HUES6 (cell line): ENCODE data around the gene LRRC61.

Experiments used
- H3K27ac ChIP-seq: 2 replicates; pipeline ENCODE4 v1.7.0; 2013; ENCODE audit warnings: low read depth, mild to moderate bottlenecking, low read length, inconsistent platforms
- H3K27me3 ChIP-seq: 2 replicates; pipeline ENCODE4 v1.6.1; 2013; ENCODE audit warnings: low read length; ENCODE audit not compliant: control insufficient read depth, insufficient read depth
- H3K36me3 ChIP-seq: 2 replicates; pipeline ENCODE4 v1.6.1; 2013; ENCODE audit warnings: low read length; ENCODE audit not compliant: control insufficient read depth, insufficient read depth
- H3K4me1 ChIP-seq: 2 replicates; pipeline ENCODE4 v1.6.1; 2013; ENCODE audit warnings: low read length; ENCODE audit not compliant: control insufficient read depth, insufficient read depth
- H3K4me3 ChIP-seq: 2 replicates; pipeline ENCODE4 v1.5.1; 2013; ENCODE audit warnings: low read depth, low read length
- H3K9ac ChIP-seq: one replicate; pipeline ENCODE4 v1.6.1; 2013; ENCODE audit warnings: mild to moderate bottlenecking, low read length
- H3K9me3 ChIP-seq: 2 replicates; pipeline ENCODE4 v1.6.1; 2013; ENCODE audit warnings: low read depth, low read length; ENCODE audit not compliant: control insufficient read depth, insufficient read depth

Gene LRRC61

GRCh38 chr7:150373049-150373801 lies 50.1 kb downstream of the LRRC61 start:
- Histone ChIP-seq H3K4me1 (peaks cover 64% of the 10 kb centered on the region), H3K9ac (peak overlapping the region; percentile 59), H3K27ac (peak overlapping the region; percentile 22; the same call in 1 of the 2 replicates), H3K4me3 (peak overlapping the region; percentile 16), H3K9me3 (no peaks in the 10 kb centered on the region), H3K27me3 (no peaks in the 10 kb centered on the region), H3K36me3 (peaks cover 45% of the 10 kb centered on the region)

- Histone ChIP-seq H3K9me3 (no peaks in the 10 kb centered on the region), H3K9ac (peak overlapping the region; percentile 38), H3K4me1 (peaks cover 64% of the 10 kb centered on the region), H3K27me3 (no peaks in the 10 kb centered on the region), H3K36me3 (peaks cover 45% of the 10 kb centered on the region), H3K27ac (peak overlapping the region; percentile 80), H3K4me3 (no peak overlapping the region)
Observed at GRCh38 chr7:150374026-150374425, 50.9 kb downstream of the LRRC61 start.

- H3K4me3 ChIP-seq, result no peak overlapping the region; the same call in 1 of the 2 replicates
- no peaks in the 10 kb centered on the region for H3K9me3 ChIP-seq
- H3K9ac ChIP-seq, result peak overlapping the region; percentile 38
- no peaks in the 10 kb centered on the region for H3K27me3 ChIP-seq
- H3K27ac ChIP-seq, result peak overlapping the region; percentile 80
- peaks cover 62% of the 10 kb centered on the region for H3K4me1 ChIP-seq
- H3K36me3 ChIP-seq, result peaks cover 45% of the 10 kb centered on the region
Observed at GRCh38 chr7:150374472-150374871, 51.3 kb downstream of the LRRC61 start.

DNA sequence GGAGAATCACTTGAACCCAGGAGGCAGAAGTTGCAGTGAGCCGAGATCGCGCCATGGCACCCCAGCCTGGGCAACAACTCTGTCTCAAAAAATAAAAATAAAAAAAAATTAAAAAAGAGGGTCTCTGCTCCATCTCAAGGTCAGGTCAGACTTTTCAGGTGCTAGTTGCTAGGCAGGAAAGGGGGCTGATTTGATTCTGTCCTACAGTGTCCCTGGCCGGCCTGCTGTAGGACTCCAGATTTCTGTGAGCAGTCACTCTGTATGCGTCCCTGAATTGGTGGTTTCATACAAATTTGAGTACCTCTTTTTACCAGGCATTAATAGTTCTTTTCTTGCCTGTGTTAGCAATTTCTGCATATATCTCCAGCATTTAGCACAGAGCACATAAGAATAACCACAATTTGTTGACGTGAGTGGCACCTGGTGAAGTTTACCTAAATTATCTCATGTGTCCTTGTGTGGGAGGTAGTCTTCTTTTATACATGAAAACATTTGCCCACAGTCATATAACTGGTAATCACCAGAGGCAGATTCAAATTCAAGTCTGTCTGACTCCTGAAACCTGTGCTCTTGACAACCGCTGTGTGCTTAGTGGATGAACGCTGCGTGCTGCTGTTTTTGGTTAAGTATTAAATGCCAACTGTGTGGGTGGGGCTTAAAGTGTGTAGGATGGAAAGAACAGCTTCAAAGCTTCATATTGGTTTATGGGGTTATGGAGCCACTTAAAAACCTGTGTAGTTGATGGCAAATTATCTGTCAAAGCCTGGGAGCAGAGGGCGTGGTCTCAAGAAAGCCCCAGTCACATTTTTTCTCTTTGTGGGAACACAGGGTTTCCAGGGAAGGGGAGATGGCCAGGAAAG lies 52.7 kb downstream of the LRRC61 start:
- H3K4me3 ChIP-seq, result no peak overlapping the region
- no peak overlapping the region for H3K9ac ChIP-seq
- H3K4me1 ChIP-seq, result peaks cover 59% of the 10 kb centered on the region
- no peaks in the 10 kb centered on the region for H3K9me3 ChIP-seq
- no peak overlapping the region for H3K27ac ChIP-seq
- H3K36me3 ChIP-seq, result peaks cover 34% of the 10 kb centered on the region
- H3K27me3 ChIP-seq, result no peaks in the 10 kb centered on the region

DNA sequence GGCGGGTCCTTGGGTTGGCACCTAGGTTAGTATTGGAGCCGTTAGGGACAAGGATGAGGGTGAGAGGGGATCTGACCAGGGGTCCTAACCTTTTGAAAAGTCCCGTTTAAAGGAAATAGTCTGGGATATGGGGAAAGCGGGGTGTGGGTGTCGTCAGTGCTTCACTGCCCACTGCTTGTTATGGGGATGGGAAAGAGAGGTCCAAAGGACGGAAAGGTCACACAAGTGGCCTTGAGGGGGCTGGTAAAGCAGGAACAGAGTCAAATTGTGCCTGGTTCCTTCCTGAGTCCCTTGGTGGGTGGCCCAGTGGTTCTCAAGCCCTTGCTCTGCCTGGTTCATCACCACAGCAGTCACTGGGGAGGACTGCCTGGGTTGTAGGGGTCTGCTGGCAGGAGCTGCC lies 53.4 kb downstream of the LRRC61 start:
- Histone ChIP-seq H3K27ac (no peak overlapping the region), H3K4me3 (no peak overlapping the region), H3K9ac (no peak overlapping the region), H3K36me3 (peaks cover 27% of the 10 kb centered on the region), H3K9me3 (no peaks in the 10 kb centered on the region), H3K27me3 (no peaks in the 10 kb centered on the region), H3K4me1 (peaks cover 64% of the 10 kb centered on the region)

DNA sequence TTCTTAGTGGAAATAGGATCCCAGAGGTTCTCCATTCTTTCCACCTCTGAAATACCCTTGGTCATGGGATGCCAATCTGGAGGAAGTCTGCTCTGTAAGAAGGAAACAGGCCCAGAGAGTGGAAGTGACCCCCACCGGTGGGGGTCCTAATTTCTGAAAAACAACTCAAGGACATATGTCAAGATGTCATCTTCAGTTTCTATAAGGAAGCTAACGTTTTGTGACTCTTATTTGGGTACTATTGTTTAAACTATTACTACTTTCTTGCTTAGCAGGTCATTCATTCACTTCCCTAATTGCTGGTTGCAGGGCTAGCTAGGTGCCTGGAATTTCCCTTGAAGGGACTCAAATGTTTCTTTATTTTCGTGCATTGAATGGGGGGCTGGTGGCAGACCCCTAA lies 54.0 kb downstream of the LRRC61 start:
- H3K36me3 ChIP-seq, result peaks cover 25% of the 10 kb centered on the region
- H3K27ac ChIP-seq, result no peak overlapping the region
- H3K4me1 ChIP-seq, result peaks cover 69% of the 10 kb centered on the region
- no peaks in the 10 kb centered on the region for H3K9me3 ChIP-seq
- no peak overlapping the region for H3K4me3 ChIP-seq
- H3K9ac ChIP-seq, result no peak overlapping the region
- no peaks in the 10 kb centered on the region for H3K27me3 ChIP-seq

DNA sequence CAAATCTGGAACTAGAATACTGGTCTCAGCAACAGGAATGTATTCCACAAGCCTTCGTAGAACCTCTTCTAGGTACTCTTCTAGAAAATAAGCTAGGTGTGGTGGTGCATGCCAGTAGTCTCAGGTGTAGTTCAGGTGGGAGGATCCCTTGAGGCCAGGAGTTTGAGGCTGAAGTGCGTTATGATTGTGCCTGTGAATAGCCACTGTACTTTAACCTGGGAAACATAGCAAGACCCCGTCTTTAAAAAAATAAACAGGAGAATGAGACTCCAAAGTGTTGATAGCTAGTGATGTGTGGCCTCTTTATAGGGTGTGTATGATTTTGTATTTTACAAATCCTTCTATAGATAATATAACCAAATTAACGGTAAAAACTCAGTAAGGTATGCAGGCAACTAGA lies 54.5 kb downstream of the LRRC61 start:
- Histone ChIP-seq H3K36me3 (peaks cover 21% of the 10 kb centered on the region), H3K9ac (no peak overlapping the region), H3K27ac (peak overlapping the region; percentile 98; the same call in 1 of the 2 replicates), H3K9me3 (no peaks in the 10 kb centered on the region), H3K4me3 (peak overlapping the region; percentile 76; the same call in 1 of the 2 replicates), H3K27me3 (no peaks in the 10 kb centered on the region), H3K4me1 (peaks cover 70% of the 10 kb centered on the region)

DNA sequence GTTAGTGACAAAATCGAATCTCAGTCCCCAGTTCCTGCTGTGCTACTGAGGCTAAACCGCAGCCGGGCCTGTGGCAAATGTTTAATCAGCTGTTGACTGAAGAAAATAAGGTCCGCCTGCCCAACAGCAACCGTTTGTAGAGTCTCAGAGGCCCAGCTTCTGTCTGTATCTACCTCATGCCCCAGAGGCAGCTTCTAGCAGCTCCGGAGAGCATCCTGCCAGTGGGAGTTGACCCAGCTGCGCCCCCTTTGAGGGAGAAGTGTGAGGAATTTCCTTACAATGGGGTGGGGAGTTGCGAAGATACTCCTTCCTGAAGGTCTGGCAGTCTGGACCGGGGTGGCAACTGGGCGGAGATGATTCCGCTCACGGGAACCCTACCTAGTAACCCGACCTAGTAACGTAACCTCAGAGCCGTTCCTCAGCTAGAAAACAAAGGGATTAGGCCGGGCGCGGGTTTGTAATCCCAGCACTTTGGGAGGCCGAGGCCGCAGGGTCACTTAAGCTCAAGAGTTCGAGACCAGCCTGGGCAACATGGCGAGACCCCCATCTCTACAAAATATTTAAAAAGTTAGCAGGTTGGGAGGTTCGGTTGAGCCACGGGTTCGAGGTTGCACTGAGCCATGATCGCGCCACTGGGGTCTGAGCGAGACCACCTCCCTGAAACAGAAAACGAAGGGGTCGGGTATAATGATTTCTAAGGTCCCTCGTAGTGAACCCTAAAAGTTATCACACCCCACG lies 55.1 kb downstream of the LRRC61 start:
- Histone ChIP-seq H3K36me3 (peaks cover 14% of the 10 kb centered on the region), H3K27me3 (no peaks in the 10 kb centered on the region), H3K4me3 (peak overlapping the region; percentile 76), H3K9me3 (no peaks in the 10 kb centered on the region), H3K27ac (peak overlapping the region; percentile 98), H3K4me1 (peaks cover 70% of the 10 kb centered on the region), H3K9ac (peak overlapping the region; percentile 92)

GRCh38 chr7:150378853-150379440 lies 55.8 kb downstream of the LRRC61 start, which contains the start of gene ZNF775:
Gene ZNF775, plus strand, starts transcription at chr7:150379330. Its CDS starts 9,141 bp downstream, at chr7:150388471.
- peaks cover 8% of the 10 kb centered on the region for H3K36me3 ChIP-seq
- H3K4me3 ChIP-seq, result peak within 1 kb of the TSS; percentile 87
- peak within 1 kb of the TSS; percentile 92 for H3K9ac ChIP-seq
- no peaks in the 10 kb centered on the region for H3K27me3 ChIP-seq
- peak within 1 kb of the TSS; percentile 98 for H3K27ac ChIP-seq
- H3K9me3 ChIP-seq, result no peaks in the 10 kb centered on the region
- H3K4me1 ChIP-seq, result peaks cover 68% of the 10 kb centered on the region
